Spleen (tissue), 11 donors: ENCODE data around the gene HECW1. TPM values are rescaled to one million over a fixed set of nuclear protein-coding genes. Genes with fewer than 3 reads are reported as not detected.

Experiments
- DNase-seq: peaks from one replicate; pipeline ENCODE4 v3.0.0-alpha.2; 2020
- H3K27ac ChIP-seq, 8 donors: fragments of 200-600 bp; sonication (generic) in 7 of 8; 1 replicate in 4 of 8; 2 replicates in 4 of 8; pipeline versions ENCODE4 v1.5.0 to v1.8.0; 2016 to 2021; ENCODE audit warnings: inconsistent platforms in 4 of 8, mild to moderate bottlenecking in 4 of 8, moderate library complexity in 1 of 8
- H3K27me3 ChIP-seq, 7 donors: fragments of 200-600 bp; sonication (generic) in 6 of 7; replicated peaks in 1 of 7; 1 replicate in 4 of 7; 2 replicates in 3 of 7; pipeline versions ENCODE4 v1.5.0 to v1.8.0; 2016 to 2021; ENCODE audit warnings: inconsistent platforms in 3 of 7, mild to moderate bottlenecking in 1 of 7
- H3K36me3 ChIP-seq, 6 donors: fragments of 200-600 bp; sonication (generic) in 5 of 6; 1 replicate in 4 of 6; 2 replicates in 2 of 6; pipeline versions ENCODE4 v1.5.0 to v1.8.0; 2016 to 2021; ENCODE audit warnings: inconsistent platforms in 2 of 6
- H3K4me1 ChIP-seq, 6 donors: fragments of 200-600 bp; sonication (generic) in 5 of 6; 1 replicate in 3 of 6; 2 replicates in 3 of 6; pipeline versions ENCODE4 v1.5.0 to v1.8.0; 2016 to 2021; ENCODE audit warnings: inconsistent platforms in 3 of 6
- H3K4me3 ChIP-seq, 8 donors: fragments of 200-600 bp; sonication (generic) in 7 of 8; 1 replicate in 4 of 8; 2 replicates in 4 of 8; pipeline versions ENCODE4 v1.5.0 to v1.8.0; 2016 to 2021; ENCODE audit warnings: inconsistent platforms in 4 of 8, mild to moderate bottlenecking in 4 of 8, moderate library complexity in 2 of 8
- H3K9me3 ChIP-seq, 8 donors: fragments of 200-600 bp; sonication (generic) in 7 of 8; 1 replicate in 4 of 8; 2 replicates in 4 of 8; pipeline versions ENCODE4 v1.5.0 to v1.8.0; 2016 to 2021; ENCODE audit warnings: inconsistent platforms in 4 of 8
- POLR2A ChIP-seq, 3 donors: fragments of 450-650 bp; IDR thresholded peaks; one replicate each; pipeline ENCODE4 v1.5.1; 2017; ENCODE audit warnings: antibody characterized with exemption in 3 of 3, mild to moderate bottlenecking in 1 of 3
- POLR2AphosphoS5 ChIP-seq, 3 donors: sonication (generic); formaldehyde crosslinking; IDR thresholded peaks; one replicate each; pipeline ENCODE4 v1.5.1; 2017; ENCODE audit warnings: antibody characterized with exemption in 3 of 3
- WGBS, 5 donors: extraction: QIAGEN DNeasy Blood & Tissue Kit in 3 of 5; methylation state at CpG; one replicate each; pipeline versions ENCODE4 v1.1.5 to v1.1.7; 2013 to 2018; 5-methylcytosine and 5-hydroxymethylcytosine counted together
- intact Hi-C: fragments of 100-400 bp; cut with DNase I; formaldehyde crosslinking; loops from one replicate; pipeline ENCODE4 v1.15.0; 2023; ENCODE audit warnings: low total_unique reads
- polyA plus RNA-seq, 3 donors: library from polyadenylated mRNA; stranded (reverse); fragments of 200-250 nt; gene quantifications; one replicate each; pipeline ENCODE4 v1.2.1, GENCODE V29; 2013
- total RNA-seq, 7 donors: library from RNA; depleted of rRNA in 3 of 7; stranded (reverse); fragments of >200 nt in 3 of 7; fragmentation: NEBNext Ultra II Directional in 4 of 7; extraction: Animal tissue kit (Norgen Biotek cat#: 25700) in 4 of 7; gene quantifications; one replicate each; pipeline versions ENCODE4 v1.1.0 to v1.2.1, GENCODE V29; 2016 to 2021
- TF ChIP-seq, protein P1 (sequence below), 11 experiments: fragments of 200-600 bp in 7 of 11; fragments of 450-650 bp in 4 of 11; sonication (generic) in 4 of 11; IDR thresholded peaks in 8 of 11; conservative IDR thresholded peaks in 3 of 11; 1 replicate in 7 of 11; 2 replicates in 4 of 11; pipeline versions ENCODE4 v1.4.0 to v1.8.0; 2016 to 2021; ENCODE audit warnings: antibody characterized with exemption in 11 of 11, inconsistent platforms in 4 of 11, mild to moderate bottlenecking in 1 of 11
- donor health status: healthy with polysubstance abuse.
- donor health status: DM: no; HTN: no; CAD: no; lungs with moderate emphysema.
- donor health status: DM: no; HTN: no; CAD: no.
- donor health status: Bipolar disorder and iron deficiency.
- donor health status: healthy.
- donor health status: DM: no; HTN: no; CAD: no.
- donor health status: DM: yes; HTN: yes; CAD: no.

HECW1 gene
- total and polyA plus RNA-seq, 10 donors: 0.03 to 1.5 (median 0.40) TPM; not detected in 1

- no peak overlapping the region for H3K27ac ChIP-seq
- H3K4me3 ChIP-seq: no peak overlapping the region
- peaks cover 9 to 15% (median 13%) of the 10 kb centered on the region in 6 donors for H3K4me1 ChIP-seq
- intact Hi-C loops: no loop called here
- no peaks in the 10 kb centered on the region for H3K9me3 ChIP-seq
- no peaks in the 10 kb centered on the region for H3K36me3 ChIP-seq
- H3K27me3 ChIP-seq: peaks cover 6 to 61% (median 47%) of the 10 kb centered on the region in 7 donors
- WGBS, 5 donors: 89 to 92% (median 89%) methylated on average over 4 of the region's 4 CpGs
- no peak for TF ChIP-seq POLR2A (IDR thresholded peaks at IDR 0.05)
- DNase-seq: no peak
Measured at GRCh38 chr7:43117861-43118260, 5.4 kb downstream of the HECW1 start.

DNA sequence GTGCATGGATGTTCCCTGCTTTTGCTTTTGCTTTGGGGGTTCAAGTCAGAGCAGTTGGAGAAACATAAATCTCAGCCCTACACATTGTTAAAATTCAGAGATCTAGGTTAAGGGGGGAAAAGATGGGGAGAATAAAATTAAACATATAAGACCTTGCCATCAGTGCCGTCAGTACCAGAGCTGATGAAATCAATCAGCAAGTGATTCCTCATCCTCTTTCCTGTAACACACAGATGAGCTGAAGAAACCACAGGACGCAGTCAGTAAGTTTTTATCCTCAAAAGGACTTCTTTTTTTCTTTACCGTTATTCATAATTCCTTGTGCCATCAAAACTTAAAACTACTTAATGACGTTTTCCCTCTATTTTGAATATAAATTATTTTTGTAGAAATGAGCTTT, 5.9 kb downstream of the HECW1 start:
- Histone ChIP-seq H3K4me1 (peaks cover 5 to 10% (median 9%) of the 10 kb centered on the region in 6 donors), H3K27me3 (peaks cover 1 to 56% (median 43%) of the 10 kb centered on the region in 7 donors), H3K4me3 (no peak overlapping the region), H3K27ac (no peak overlapping the region), H3K9me3 (no peaks in the 10 kb centered on the region), H3K36me3 (no peaks in the 10 kb centered on the region)
- intact Hi-C loops: no loop called here
- no peak for DNase-seq
- TF ChIP-seq POLR2A (IDR thresholded peaks at IDR 0.05): no peak
- TF ChIP-seq, protein P1, sequence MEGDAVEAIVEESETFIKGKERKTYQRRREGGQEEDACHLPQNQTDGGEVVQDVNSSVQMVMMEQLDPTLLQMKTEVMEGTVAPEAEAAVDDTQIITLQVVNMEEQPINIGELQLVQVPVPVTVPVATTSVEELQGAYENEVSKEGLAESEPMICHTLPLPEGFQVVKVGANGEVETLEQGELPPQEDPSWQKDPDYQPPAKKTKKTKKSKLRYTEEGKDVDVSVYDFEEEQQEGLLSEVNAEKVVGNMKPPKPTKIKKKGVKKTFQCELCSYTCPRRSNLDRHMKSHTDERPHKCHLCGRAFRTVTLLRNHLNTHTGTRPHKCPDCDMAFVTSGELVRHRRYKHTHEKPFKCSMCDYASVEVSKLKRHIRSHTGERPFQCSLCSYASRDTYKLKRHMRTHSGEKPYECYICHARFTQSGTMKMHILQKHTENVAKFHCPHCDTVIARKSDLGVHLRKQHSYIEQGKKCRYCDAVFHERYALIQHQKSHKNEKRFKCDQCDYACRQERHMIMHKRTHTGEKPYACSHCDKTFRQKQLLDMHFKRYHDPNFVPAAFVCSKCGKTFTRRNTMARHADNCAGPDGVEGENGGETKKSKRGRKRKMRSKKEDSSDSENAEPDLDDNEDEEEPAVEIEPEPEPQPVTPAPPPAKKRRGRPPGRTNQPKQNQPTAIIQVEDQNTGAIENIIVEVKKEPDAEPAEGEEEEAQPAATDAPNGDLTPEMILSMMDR (IDR thresholded peaks at IDR 0.05 in 8 of 11, conservative IDR thresholded peaks at IDR 0.05 in 3 of 11): no peak
- TF ChIP-seq POLR2AphosphoS5 (IDR thresholded peaks at IDR 0.05): no peak
- WGBS, 5 donors: 73 to 84% (median 74%) methylated on average over 4 of the region's 4 CpGs

GRCh38 chr7:43119371-43120075, 7.1 kb downstream of the HECW1 start:
- TF ChIP-seq POLR2AphosphoS5 (IDR thresholded peaks at IDR 0.05) (no peak), POLR2A (IDR thresholded peaks at IDR 0.05) (no peak)
- TF ChIP-seq, protein P1 (IDR thresholded peaks at IDR 0.05 in 8 of 11, conservative IDR thresholded peaks at IDR 0.05 in 3 of 11): no peak
- WGBS, 5 donors: 50 to 64% (median 59%) methylated on average over 12 of the region's 12 CpGs
- intact Hi-C loops: no loop called here
- Histone ChIP-seq H3K27me3 (peaks cover 0 to 49% (median 31%) of the 10 kb centered on the region in 7 donors), H3K9me3 (no peaks in the 10 kb centered on the region), H3K36me3 (no peaks in the 10 kb centered on the region), H3K27ac (no peak overlapping the region), H3K4me3 (no peak overlapping the region), H3K4me1 (no peaks in the 10 kb centered on the region)
- no peak for DNase-seq

DNA sequence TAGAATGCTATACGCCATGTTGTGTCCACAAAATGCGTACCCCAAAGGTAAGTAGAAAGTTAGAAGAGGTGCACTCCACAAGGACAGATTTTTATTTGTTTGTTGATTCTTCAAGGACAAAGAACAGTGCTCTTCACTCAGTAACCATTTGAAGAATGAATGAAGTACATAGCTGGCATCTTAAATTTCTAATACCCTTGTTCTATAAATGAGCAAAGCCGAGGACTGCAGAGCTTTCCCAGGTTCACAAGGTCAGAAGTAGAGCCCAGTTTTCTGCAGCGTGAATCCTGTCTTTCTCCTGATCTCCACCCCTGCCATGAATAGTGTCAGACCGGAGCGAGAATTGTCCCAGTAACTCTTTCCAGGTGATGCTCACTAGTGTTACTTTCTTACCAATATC, 9.5 kb downstream of the HECW1 start:
- Histone ChIP-seq H3K4me3 (no peak overlapping the region), H3K27me3 (peaks cover 0 to 24% (median 13%) of the 10 kb centered on the region in 7 donors), H3K4me1 (no peaks in the 10 kb centered on the region), H3K36me3 (no peaks in the 10 kb centered on the region), H3K9me3 (no peaks in the 10 kb centered on the region), H3K27ac (no peak overlapping the region)
- TF ChIP-seq POLR2AphosphoS5 (IDR thresholded peaks at IDR 0.05): no peak
- TF ChIP-seq, protein P1 (IDR thresholded peaks at IDR 0.05 in 8 of 11, conservative IDR thresholded peaks at IDR 0.05 in 3 of 11): no peak
- no peak for TF ChIP-seq POLR2A (IDR thresholded peaks at IDR 0.05)
- no peak for DNase-seq
- 88 to 94% (median 92%) methylated on average over 6 of the region's 6 CpGs for WGBS, 5 donors
- intact Hi-C loops: no loop called here
